Calu3 (cell line): ENCODE results near the gene MLLT1. TPM values are rescaled to one million over a fixed set of nuclear protein-coding genes. Genes with fewer than 3 reads are reported as not detected.

Source experiments
- BruUV-seq: library from RNA; stranded (reverse); fragments of 400-500 nt; replicated peaks from 2 replicates; lab custom pipeline; 2021; lab: Mats Ljungman, UMichigan
- CTCF ChIA-PET: fragments of 300-600 bp; sonication (Branson Sonifier 250); formaldehyde crosslinking; loops from one replicate; lab custom pipeline; 2022; ENCODE audit warnings: antibody characterized with exemption; lab: Charles Lee
- DNase-seq: peaks from one replicate; pipeline ENCODE4 v3.0.0; 2022
- H3K27ac Mint-ChIP-seq: one replicate; pipeline ENCODE4 v1.8.0; 2022; ENCODE audit warnings: mixed read lengths; ENCODE audit not compliant: unreplicated experiment
- H3K27me3 Mint-ChIP-seq: one replicate; pipeline ENCODE4 v1.8.0; 2022; ENCODE audit warnings: mixed read lengths; ENCODE audit not compliant: unreplicated experiment
- H3K36me3 Mint-ChIP-seq: one replicate; pipeline ENCODE4 v1.8.0; 2022; ENCODE audit warnings: mild to moderate bottlenecking, moderate library complexity, mixed read lengths; ENCODE audit not compliant: insufficient read depth, unreplicated experiment
- H3K4me1 Mint-ChIP-seq: one replicate; pipeline ENCODE4 v1.8.0; 2022; ENCODE audit warnings: mild to moderate bottlenecking, low read depth, mixed read lengths; ENCODE audit not compliant: unreplicated experiment
- H3K4me3 Mint-ChIP-seq: one replicate; pipeline ENCODE4 v1.8.0; 2022; ENCODE audit warnings: mild to moderate bottlenecking, low read depth, moderate library complexity, mixed read lengths; ENCODE audit not compliant: unreplicated experiment
- H3K9me3 Mint-ChIP-seq: one replicate; pipeline ENCODE4 v1.8.0; 2022; ENCODE audit warnings: low read depth, mixed read lengths; ENCODE audit not compliant: unreplicated experiment
- intact Hi-C: fragments of 100-400 bp; cut with micrococcal nuclease; formaldehyde crosslinking; loops from one replicate; pipeline ENCODE4 v1.10.0; 2022; ENCODE audit not compliant: unreplicated experiment
- total RNA-seq: library from RNA; stranded (reverse); gene quantifications from 2 replicates; pipeline ENCODE4 v1.2.3, GENCODE V29; 2022
- TF ChIP-seq, protein P1 (sequence below): fragments of 200-600 bp; IDR thresholded peaks from one replicate; pipeline ENCODE4 v1.8.0; 2022; ENCODE audit warnings: antibody characterized with exemption; ENCODE audit not compliant: unreplicated experiment

The MLLT1 gene
- total RNA-seq, 1 experiment from 2014 or later = 49.8 TPM

DNA sequence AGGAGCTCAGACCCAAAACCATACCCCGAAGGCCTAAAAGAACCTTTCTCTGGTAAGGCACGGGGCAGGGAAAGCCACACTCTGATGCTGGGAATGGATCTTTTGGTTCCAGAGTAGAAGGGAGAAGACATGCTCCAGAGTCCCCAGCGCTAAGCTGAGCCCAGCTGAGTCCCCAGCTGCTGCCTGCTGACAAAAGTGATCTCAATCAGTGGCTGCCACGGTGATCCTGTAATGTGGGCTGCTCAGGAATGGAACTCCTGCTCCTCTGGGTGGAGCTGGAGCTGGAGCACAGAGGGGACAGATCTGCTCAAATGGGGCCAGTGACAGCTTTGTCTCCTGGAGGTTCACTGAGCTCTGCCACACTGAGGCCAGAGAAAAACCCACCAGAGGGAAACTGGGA lies 70.5 kb downstream of the MLLT1 start:
- no TSS peak for BruUV-seq
- H3K9me3 Mint-ChIP-seq = no peaks in the 10 kb centered on the region
- no peak overlapping the region for H3K4me3 Mint-ChIP-seq
- H3K27me3 Mint-ChIP-seq = no peaks in the 10 kb centered on the region
- peaks cover 8% of the 10 kb centered on the region for H3K36me3 Mint-ChIP-seq
- TF ChIP-seq, protein P1, sequence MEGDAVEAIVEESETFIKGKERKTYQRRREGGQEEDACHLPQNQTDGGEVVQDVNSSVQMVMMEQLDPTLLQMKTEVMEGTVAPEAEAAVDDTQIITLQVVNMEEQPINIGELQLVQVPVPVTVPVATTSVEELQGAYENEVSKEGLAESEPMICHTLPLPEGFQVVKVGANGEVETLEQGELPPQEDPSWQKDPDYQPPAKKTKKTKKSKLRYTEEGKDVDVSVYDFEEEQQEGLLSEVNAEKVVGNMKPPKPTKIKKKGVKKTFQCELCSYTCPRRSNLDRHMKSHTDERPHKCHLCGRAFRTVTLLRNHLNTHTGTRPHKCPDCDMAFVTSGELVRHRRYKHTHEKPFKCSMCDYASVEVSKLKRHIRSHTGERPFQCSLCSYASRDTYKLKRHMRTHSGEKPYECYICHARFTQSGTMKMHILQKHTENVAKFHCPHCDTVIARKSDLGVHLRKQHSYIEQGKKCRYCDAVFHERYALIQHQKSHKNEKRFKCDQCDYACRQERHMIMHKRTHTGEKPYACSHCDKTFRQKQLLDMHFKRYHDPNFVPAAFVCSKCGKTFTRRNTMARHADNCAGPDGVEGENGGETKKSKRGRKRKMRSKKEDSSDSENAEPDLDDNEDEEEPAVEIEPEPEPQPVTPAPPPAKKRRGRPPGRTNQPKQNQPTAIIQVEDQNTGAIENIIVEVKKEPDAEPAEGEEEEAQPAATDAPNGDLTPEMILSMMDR = no peak
- DNase-seq = no peak
- H3K27ac Mint-ChIP-seq = no peak overlapping the region
- intact Hi-C loops = no loop called here
- H3K4me1 Mint-ChIP-seq = no peaks in the 10 kb centered on the region
- CTCF ChIA-PET = no interaction called here

DNA sequence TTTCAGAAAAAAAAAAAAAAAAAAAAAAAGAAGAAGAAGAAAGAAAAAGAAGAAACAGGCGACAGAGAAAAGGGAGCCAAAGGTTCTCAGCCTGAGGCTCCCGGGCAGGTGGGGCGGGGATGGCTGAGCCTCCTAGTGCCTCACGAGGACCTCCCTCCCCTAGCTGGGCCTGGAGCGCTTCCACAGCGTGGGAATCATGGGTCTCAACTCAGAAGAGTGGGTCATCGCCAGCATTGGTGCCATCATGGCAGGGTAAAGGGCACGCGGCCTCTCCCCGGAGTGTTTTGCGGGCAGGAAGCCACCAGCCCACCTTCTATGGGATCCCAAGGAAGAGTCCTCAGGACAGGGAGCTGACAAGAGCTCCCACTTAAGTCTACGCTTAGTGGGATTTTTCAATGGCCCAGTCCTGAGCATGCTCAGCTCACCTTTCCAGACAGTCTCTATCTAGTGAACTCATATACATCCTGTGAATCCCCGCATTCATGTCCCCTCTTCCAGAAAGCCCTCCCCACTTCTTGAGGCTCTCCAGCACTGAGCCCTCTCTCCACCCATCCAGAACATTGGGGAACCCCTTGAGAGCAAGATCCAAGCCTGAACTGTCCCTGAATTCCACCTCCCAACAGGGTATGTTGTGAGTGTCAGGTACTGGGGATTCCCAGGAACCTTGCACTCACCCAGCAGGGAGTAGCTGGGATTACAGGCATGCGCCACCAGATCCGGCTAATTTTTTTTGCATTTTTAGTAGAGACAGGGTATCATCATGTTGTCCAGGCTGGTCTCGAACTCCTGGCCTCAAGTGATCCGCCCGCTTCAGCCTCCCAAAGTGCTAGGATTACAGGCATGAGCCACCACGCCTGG lies 74.7 kb downstream of the MLLT1 start:
- Mint-ChIP-seq H3K27ac (no peak overlapping the region), H3K9me3 (no peaks in the 10 kb centered on the region), H3K4me3 (no peak overlapping the region), H3K27me3 (no peaks in the 10 kb centered on the region), H3K4me1 (no peaks in the 10 kb centered on the region), H3K36me3 (no peaks in the 10 kb centered on the region)
- TF ChIP-seq, protein P1 = no peak
- no TSS peak for BruUV-seq
- DNase-seq = no peak
- CTCF ChIA-PET = no interaction called here
- intact Hi-C loops = no loop called here

DNA sequence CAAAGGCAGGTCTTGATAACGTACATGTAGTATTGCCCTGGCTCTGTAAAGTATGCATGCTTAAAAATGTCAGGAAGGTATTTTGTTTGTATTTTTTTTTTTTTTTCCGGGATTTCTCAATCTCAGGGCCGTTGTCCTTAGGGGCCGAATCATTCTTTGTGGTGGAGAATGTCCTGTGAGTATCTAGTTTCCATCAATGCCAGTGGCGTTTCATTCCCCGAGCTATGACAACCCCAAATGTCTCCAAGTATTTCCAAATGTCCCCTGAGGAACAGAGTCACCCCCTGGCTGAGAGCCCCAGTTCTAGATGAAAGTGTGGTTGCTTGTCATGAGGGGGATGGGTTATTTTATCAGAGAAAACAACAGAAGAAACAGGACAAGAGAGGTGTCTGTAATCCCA lies 75.6 kb downstream of the MLLT1 start:
- CTCF ChIA-PET = no interaction called here
- H3K4me3 Mint-ChIP-seq = no peak overlapping the region
- TF ChIP-seq, protein P1 = no peak
- intact Hi-C loops = no loop called here
- H3K4me1 Mint-ChIP-seq = peaks cover 3% of the 10 kb centered on the region
- peaks cover 7% of the 10 kb centered on the region for H3K36me3 Mint-ChIP-seq
- no TSS peak for BruUV-seq
- H3K27ac Mint-ChIP-seq = no peak overlapping the region
- no peaks in the 10 kb centered on the region for H3K27me3 Mint-ChIP-seq
- DNase-seq = no peak
- no peaks in the 10 kb centered on the region for H3K9me3 Mint-ChIP-seq

DNA sequence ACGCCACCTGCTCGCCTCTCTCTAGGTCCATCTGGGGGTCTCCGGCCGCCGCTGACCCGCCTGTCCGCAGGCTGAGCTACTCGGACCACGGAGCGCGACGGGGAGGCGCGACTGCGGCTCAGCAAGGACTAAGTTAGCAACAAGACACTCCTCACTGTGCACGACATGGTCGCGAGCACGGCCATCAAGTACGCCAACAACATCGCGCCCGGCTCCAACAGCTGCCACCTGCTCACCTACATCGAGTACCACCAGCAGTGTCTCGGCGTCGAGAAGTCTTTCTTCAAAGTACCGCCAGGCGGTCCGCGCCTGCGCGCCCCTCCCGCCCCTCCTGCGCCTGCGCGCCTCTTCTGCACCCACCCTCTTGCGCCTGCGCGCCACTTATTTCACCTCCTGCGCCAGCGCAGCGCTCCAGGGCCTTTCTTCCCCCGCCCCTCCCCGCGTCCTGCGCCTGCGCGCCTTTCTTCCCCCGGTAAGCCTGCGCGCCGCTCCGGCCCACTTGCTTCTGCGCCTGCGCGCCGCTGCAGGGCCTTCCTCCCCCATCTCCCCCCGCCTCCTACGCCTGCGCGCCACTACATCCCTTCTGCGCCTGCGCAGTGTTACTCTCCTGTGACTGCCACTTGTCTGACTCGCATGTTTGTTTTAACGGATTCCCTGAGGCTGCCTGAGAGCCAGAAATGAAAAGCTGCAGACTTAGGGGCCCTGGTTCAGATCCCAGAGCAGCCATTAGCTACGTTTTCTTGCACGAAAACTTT lies 80.4 kb downstream of the MLLT1 start:
- H3K4me1 Mint-ChIP-seq = peaks cover 8% of the 10 kb centered on the region
- BruUV-seq = no TSS peak
- H3K9me3 Mint-ChIP-seq = peaks cover 6% of the 10 kb centered on the region
- DNase-seq = peak; percentile 94
- H3K4me3 Mint-ChIP-seq = peak overlapping the region; percentile 85
- no peaks in the 10 kb centered on the region for H3K27me3 Mint-ChIP-seq
- peaks cover 22% of the 10 kb centered on the region for H3K36me3 Mint-ChIP-seq
- CTCF ChIA-PET = interaction anchor here (0.6 to 0.8 kb wide), 3 partner anchors 20 to 482 kb away, joined by 3 to 4 read pairs (median 4); no protein-coding TSS in a partner anchor
- peak overlapping the region; percentile 66 for H3K27ac Mint-ChIP-seq
- intact Hi-C loops = no loop called here
- TF ChIP-seq, protein P1 = no peak
